Measurements from ENCODE around the gene ANK3.

ANK3 gene

GRCh38 chr10:60399328-60399727 lies 9.7 kb upstream of the ANK3 start:
- TF ChIP-seq GATA3 (IDR thresholded peaks at IDR 0.05; ENCODE audit: low read depth, low read length) (no peak), GATA2 (IDR thresholded peaks at IDR 0.05; ENCODE audit: low read depth, low read length) (no peak)

GRCh38 chr10:60397792-60398191 lies 8.1 kb upstream of the ANK3 start:
- no peak for TF ChIP-seq GATA2 (IDR thresholded peaks at IDR 0.05; ENCODE audit: low read depth, low read length)
- TF ChIP-seq GATA3 (IDR thresholded peaks at IDR 0.05; ENCODE audit: low read depth, low read length) = no peak

GRCh38 chr10:60396766-60397165 lies 7.1 kb upstream of the ANK3 start:
- TF ChIP-seq GATA3 (IDR thresholded peaks at IDR 0.05; ENCODE audit: low read depth, low read length) (no peak), GATA2 (IDR thresholded peaks at IDR 0.05; ENCODE audit: low read depth, low read length) (no peak)

- no peak for TF ChIP-seq GATA3 (IDR thresholded peaks at IDR 0.05; ENCODE audit: low read depth, low read length)
- TF ChIP-seq GATA2 (IDR thresholded peaks at IDR 0.05; ENCODE audit: low read depth, low read length) = no peak
Observed at GRCh38 chr10:60395711-60396110, 6.0 kb upstream of the ANK3 start.

- no peak for TF ChIP-seq GATA3 (IDR thresholded peaks at IDR 0.05; ENCODE audit: low read depth, low read length)
- TF ChIP-seq GATA2 (IDR thresholded peaks at IDR 0.05; ENCODE audit: low read depth, low read length) = no peak
Observed at GRCh38 chr10:60394446-60394845, 4.8 kb upstream of the ANK3 start.

GRCh38 chr10:60390224-60390626 lies 550 bp upstream of the ANK3 start:
- TF ChIP-seq GATA3 (IDR thresholded peaks at IDR 0.05; ENCODE audit: low read depth, low read length) (no peak), GATA2 (IDR thresholded peaks at IDR 0.05; ENCODE audit: low read depth, low read length) (no peak)

- TF ChIP-seq GATA3 (IDR thresholded peaks at IDR 0.05; ENCODE audit: low read depth, low read length) = no peak
- no peak for TF ChIP-seq GATA2 (IDR thresholded peaks at IDR 0.05; ENCODE audit: low read depth, low read length)
Observed at GRCh38 chr10:60388709-60389301, 870 bp downstream of the ANK3 start.

GRCh38 chr10:60388116-60388625 lies 1.5 kb downstream of the ANK3 start:
- TF ChIP-seq GATA3 (IDR thresholded peaks at IDR 0.05; ENCODE audit: low read depth, low read length) (no peak), GATA2 (IDR thresholded peaks at IDR 0.05; ENCODE audit: low read depth, low read length) (no peak)

GRCh38 chr10:60387531-60387930 lies 2.1 kb downstream of the ANK3 start:
- TF ChIP-seq GATA3 (IDR thresholded peaks at IDR 0.05; ENCODE audit: low read depth, low read length) (no peak), GATA2 (IDR thresholded peaks at IDR 0.05; ENCODE audit: low read depth, low read length) (no peak)

- TF ChIP-seq GATA2 (IDR thresholded peaks at IDR 0.05; ENCODE audit: low read depth, low read length) (no peak), GATA3 (IDR thresholded peaks at IDR 0.05; ENCODE audit: low read depth, low read length) (no peak)
Observed at GRCh38 chr10:60385399-60385738, 4.3 kb downstream of the ANK3 start.

GRCh38 chr10:60384708-60385398 lies 4.8 kb downstream of the ANK3 start:
- TF ChIP-seq GATA3 (IDR thresholded peaks at IDR 0.05; ENCODE audit: low read depth, low read length) = no peak
- no peak for TF ChIP-seq GATA2 (IDR thresholded peaks at IDR 0.05; ENCODE audit: low read depth, low read length)

GRCh38 chr10:60384011-60384410 lies 5.7 kb downstream of the ANK3 start:
- TF ChIP-seq GATA2 (IDR thresholded peaks at IDR 0.05; ENCODE audit: low read depth, low read length) = no peak
- no peak for TF ChIP-seq GATA3 (IDR thresholded peaks at IDR 0.05; ENCODE audit: low read depth, low read length)

- TF ChIP-seq GATA2 (IDR thresholded peaks at IDR 0.05; ENCODE audit: low read depth, low read length) = no peak
- TF ChIP-seq GATA3 (IDR thresholded peaks at IDR 0.05; ENCODE audit: low read depth, low read length) = no peak
Observed at GRCh38 chr10:60382946-60383681, 6.6 kb downstream of the ANK3 start.

GRCh38 chr10:60380781-60381180 lies 8.9 kb downstream of the ANK3 start:
- no peak for TF ChIP-seq GATA3 (IDR thresholded peaks at IDR 0.05; ENCODE audit: low read depth, low read length)
- no peak for TF ChIP-seq GATA2 (IDR thresholded peaks at IDR 0.05; ENCODE audit: low read depth, low read length)

- TF ChIP-seq GATA3 (IDR thresholded peaks at IDR 0.05; ENCODE audit: low read depth, low read length) (no peak), GATA2 (IDR thresholded peaks at IDR 0.05; ENCODE audit: low read depth, low read length) (no peak)
Observed at GRCh38 chr10:60377955-60378354, 11.7 kb downstream of the ANK3 start.
